Measurements from ENCODE around the gene ITPRID2.
A peak's percentile ranks its signal among the peaks of the same experiment; 100 is the strongest.

ITPRID2 gene

GRCh38 chr2:181882246-181883020 is 9.1 kb upstream of the ITPRID2 start:
- no peak for DNase-seq (ENCODE audit: low spot score)

GRCh38 chr2:181884601-181885000 is 6.9 kb upstream of the ITPRID2 start:
- DNase-seq (ENCODE audit: low spot score) = no peak

- no peak for DNase-seq (ENCODE audit: low spot score)
These were observed 6.4 kb upstream of the ITPRID2 start for GRCh38 chr2:181885096-181885495.

GRCh38 chr2:181886192-181886591 is 5.3 kb upstream of the ITPRID2 start:
- no peak for DNase-seq (ENCODE audit: low spot score)

- DNase-seq (ENCODE audit: low spot score) = no peak
These were observed 4.5 kb upstream of the ITPRID2 start for GRCh38 chr2:181887045-181887444.

GRCh38 chr2:181889776-181890175 is 1.8 kb upstream of the ITPRID2 start:
- no peak for DNase-seq (ENCODE audit: low spot score)

GRCh38 chr2:181890271-181890670 is 1.3 kb upstream of the ITPRID2 start:
- DNase-seq (ENCODE audit: low spot score) = no peak

GRCh38 chr2:181891966-181892798 is 652 bp downstream of the ITPRID2 start:
- peak; percentile 49 for DNase-seq (ENCODE audit: low spot score)

- no peak for DNase-seq (ENCODE audit: low spot score)
These were observed 1.4 kb downstream of the ITPRID2 start for GRCh38 chr2:181892799-181893435.

GRCh38 chr2:181894381-181894780 is 2.9 kb downstream of the ITPRID2 start:
- DNase-seq (ENCODE audit: low spot score) = no peak

- DNase-seq (ENCODE audit: low spot score) = no peak
These were observed 4.3 kb downstream of the ITPRID2 start for GRCh38 chr2:181895818-181896217.

GRCh38 chr2:181896286-181896685 is 4.8 kb downstream of the ITPRID2 start:
- DNase-seq (ENCODE audit: low spot score) = no peak

- DNase-seq (ENCODE audit: low spot score) = no peak
These were observed 8.6 kb downstream of the ITPRID2 start for GRCh38 chr2:181900007-181900651.

- no peak for DNase-seq (ENCODE audit: low spot score)
These were observed 11.1 kb downstream of the ITPRID2 start for GRCh38 chr2:181902625-181903024.

GRCh38 chr2:181904022-181904632 is 12.6 kb downstream of the ITPRID2 start:
- no peak for DNase-seq (ENCODE audit: low spot score)

GRCh38 chr2:181907057-181907456 is 15.5 kb downstream of the ITPRID2 start:
- DNase-seq (ENCODE audit: low spot score) = no peak

- no peak for DNase-seq (ENCODE audit: low spot score)
These were observed 16.1 kb downstream of the ITPRID2 start for GRCh38 chr2:181907635-181908034.

- no peak for DNase-seq (ENCODE audit: low spot score)
These were observed 18.7 kb downstream of the ITPRID2 start for GRCh38 chr2:181910028-181910831.

GRCh38 chr2:181911830-181912229 is 20.3 kb downstream of the ITPRID2 start:
- no peak for DNase-seq (ENCODE audit: low spot score)

- DNase-seq (ENCODE audit: low spot score) = no peak
These were observed 23.6 kb downstream of the ITPRID2 start for GRCh38 chr2:181915102-181915501.
